H1 (cell line): ENCODE measurements around the gene PMEPA1.

ENCODE experiments used
- ATF2 ChIP-seq: IDR thresholded peaks from 2 replicates; pipeline ENCODE4 v1.6.1; 2012; ENCODE audit warnings: low read length, inconsistent platforms
- CHD2 ChIP-seq: IDR thresholded peaks from 2 replicates; pipeline ENCODE4 v1.6.1; 2012; ENCODE audit warnings: low read length, improper control_type of control experiment
- JUND ChIP-seq: IDR thresholded peaks from 2 replicates; pipeline ENCODE4 v1.6.1; 2011; ENCODE audit warnings: mild to moderate bottlenecking, improper control_type of control experiment, low read length
- POLR2A ChIP-seq, 2 experiments: IDR thresholded peaks; 1 replicate in 1 of 2; 2 replicates in 1 of 2; pipeline ENCODE4 v1.6.1; 2011; ENCODE audit warnings: low read depth in 2 of 2, low read length in 2 of 2, mild to moderate bottlenecking in 2 of 2; ENCODE audit errors: control extremely low read depth in 1 of 2
- SIRT6 ChIP-seq: IDR thresholded peaks from one replicate; pipeline ENCODE4 v1.7.1; 2012; ENCODE audit warnings: low read length, inconsistent platforms
- SP1 ChIP-seq: IDR thresholded peaks from 2 replicates; pipeline ENCODE4 v1.6.1; 2011; ENCODE audit warnings: low read depth, low read length
- TAF1 ChIP-seq: IDR thresholded peaks from 2 replicates; pipeline ENCODE4 v1.6.1; 2011; ENCODE audit warnings: mild to moderate bottlenecking, low read depth, low read length
- ZNF274 ChIP-seq: IDR thresholded peaks from 2 replicates; pipeline ENCODE4 v1.7.0; 2012; ENCODE audit warnings: low read length, borderline replicate concordance; ENCODE audit errors: extremely low read depth
- TF ChIP-seq, protein P1 (sequence below), 3 experiments: IDR thresholded peaks; 1 replicate in 2 of 3; 2 replicates in 1 of 3; pipeline versions ENCODE4 v1.5.1 to v1.6.1; 2011; ENCODE audit warnings: low read length in 3 of 3, mild to moderate bottlenecking in 3 of 3, inconsistent platforms in 2 of 3, low read depth in 1 of 3, moderate library complexity in 1 of 3; ENCODE audit not compliant: insufficient read depth in 1 of 3; ENCODE audit errors: control extremely low read depth in 1 of 3

DNA sequence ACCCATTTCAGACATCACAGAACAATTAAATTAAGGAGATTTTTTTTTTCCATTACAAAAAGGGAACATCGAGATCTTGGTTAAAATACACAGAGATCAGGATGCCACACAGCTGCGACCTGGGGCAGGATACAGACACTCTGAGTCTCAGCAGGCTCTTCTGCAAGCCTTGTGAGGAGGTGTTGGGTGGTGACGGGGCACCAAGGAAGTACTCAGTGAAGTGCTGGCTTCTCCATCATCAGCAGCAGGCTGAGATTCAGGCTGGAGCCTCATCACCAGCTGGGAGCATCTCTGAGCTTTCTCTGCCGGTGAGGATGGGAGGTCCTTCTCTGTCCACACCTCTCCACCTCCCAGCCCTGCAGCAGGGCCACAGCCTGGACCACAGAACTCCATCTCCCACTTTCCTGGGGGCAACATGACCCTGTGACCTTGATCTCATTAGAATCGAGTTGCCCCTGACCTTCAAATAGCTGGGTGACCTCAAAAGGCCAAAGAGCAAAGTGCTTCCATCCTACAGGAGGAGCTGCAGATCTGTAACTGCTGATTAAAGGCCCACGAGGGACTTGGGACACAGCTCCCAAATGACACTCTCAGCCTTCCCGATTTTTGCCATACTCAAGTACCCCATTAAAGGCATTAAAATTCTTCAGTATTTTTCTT is 16.0 kb downstream of the PMEPA1 start:
- TF ChIP-seq SP1: no peak
- TF ChIP-seq POLR2A (IDR thresholded peaks at IDR 0.05; ENCODE audit: control extremely low read depth in 1 of 2, low read depth in 2 of 2, low read length in 2 of 2): no peak
- TF ChIP-seq, protein P1, sequence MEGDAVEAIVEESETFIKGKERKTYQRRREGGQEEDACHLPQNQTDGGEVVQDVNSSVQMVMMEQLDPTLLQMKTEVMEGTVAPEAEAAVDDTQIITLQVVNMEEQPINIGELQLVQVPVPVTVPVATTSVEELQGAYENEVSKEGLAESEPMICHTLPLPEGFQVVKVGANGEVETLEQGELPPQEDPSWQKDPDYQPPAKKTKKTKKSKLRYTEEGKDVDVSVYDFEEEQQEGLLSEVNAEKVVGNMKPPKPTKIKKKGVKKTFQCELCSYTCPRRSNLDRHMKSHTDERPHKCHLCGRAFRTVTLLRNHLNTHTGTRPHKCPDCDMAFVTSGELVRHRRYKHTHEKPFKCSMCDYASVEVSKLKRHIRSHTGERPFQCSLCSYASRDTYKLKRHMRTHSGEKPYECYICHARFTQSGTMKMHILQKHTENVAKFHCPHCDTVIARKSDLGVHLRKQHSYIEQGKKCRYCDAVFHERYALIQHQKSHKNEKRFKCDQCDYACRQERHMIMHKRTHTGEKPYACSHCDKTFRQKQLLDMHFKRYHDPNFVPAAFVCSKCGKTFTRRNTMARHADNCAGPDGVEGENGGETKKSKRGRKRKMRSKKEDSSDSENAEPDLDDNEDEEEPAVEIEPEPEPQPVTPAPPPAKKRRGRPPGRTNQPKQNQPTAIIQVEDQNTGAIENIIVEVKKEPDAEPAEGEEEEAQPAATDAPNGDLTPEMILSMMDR (IDR thresholded peaks at IDR 0.05; ENCODE audit: control extremely low read depth in 1 of 3, insufficient read depth in 1 of 3, low read depth in 1 of 3, low read length in 3 of 3): peak in 1 of 3 experiments; percentile 5; a peak in 1 of 4 replicates
- no peak for TF ChIP-seq JUND
- no peak for TF ChIP-seq ATF2
- TF ChIP-seq SIRT6: no peak
- no peak for TF ChIP-seq CHD2
- no peak for TF ChIP-seq ZNF274
- TF ChIP-seq TAF1: no peak
